Neural cell (in vitro differentiated cells): ENCODE data around the gene CCND3. TPM values are rescaled to one million over a fixed set of nuclear protein-coding genes. Genes with fewer than 3 reads are reported as not detected.

ENCODE experiments used
- H2AFZ ChIP-seq: fragments of 200-600, 300-800 bp; sonication (generic), shearing (Covaris generic); 2 replicates; pipeline ENCODE4 v1.6.0; 2014; ENCODE audit warnings: low read depth, mild to moderate bottlenecking, antibody characterized with exemption, low read length, moderate library complexity
- H3F3A ChIP-seq: fragments of 200-600 bp; shearing (Covaris generic); 2 replicates; pipeline ENCODE4 v1.6.1; 2016; ENCODE audit warnings: mild to moderate bottlenecking, moderate library complexity, mixed read lengths, antibody characterized with exemption, low read length; ENCODE audit not compliant: insufficient read depth, poor library complexity, severe bottlenecking
- H3K27ac ChIP-seq: fragments of 200-600, 300-800 bp; sonication (generic), shearing (Covaris generic); 2 replicates; pipeline ENCODE4 v1.5.1; 2014; ENCODE audit warnings: mild to moderate bottlenecking, low read length, moderate library complexity
- H3K27me3 ChIP-seq: fragments of 300-800, 200-600 bp; sonication (generic), shearing (Covaris generic); 2 replicates; pipeline ENCODE4 v1.6.0; 2014; ENCODE audit warnings: mild to moderate bottlenecking, low read depth, low read length, moderate library complexity; ENCODE audit not compliant: insufficient read depth
- H3K36me3 ChIP-seq: fragments of 300-800, 200-600 bp; sonication (generic), shearing (Covaris generic); 2 replicates; pipeline ENCODE4 v1.5.1; 2014; ENCODE audit warnings: mild to moderate bottlenecking, antibody characterized with exemption, low read length, moderate library complexity; ENCODE audit not compliant: insufficient read depth
- H3K4me2 ChIP-seq: fragments of 300-800, 200-600 bp; sonication (generic), shearing (Covaris generic); 2 replicates; pipeline ENCODE4 v1.6.0; 2014; ENCODE audit warnings: mild to moderate bottlenecking, low read length
- H3K4me3 ChIP-seq: fragments of 300-800, 200-600 bp; sonication (generic), shearing (Covaris generic); 2 replicates; pipeline ENCODE4 v1.5.1; 2014; ENCODE audit warnings: mild to moderate bottlenecking, low read length, moderate library complexity
- H3K79me2 ChIP-seq: fragments of 200-600 bp; shearing (Covaris generic); replicated peaks from 2 replicates; pipeline ENCODE4 v1.6.0; 2014; ENCODE audit warnings: mild to moderate bottlenecking, low read length, moderate library complexity; ENCODE audit not compliant: insufficient read depth
- H3K9ac ChIP-seq: fragments of 300-800, 200-600 bp; sonication (generic), shearing (Covaris generic); 2 replicates; pipeline ENCODE4 v1.6.1; 2016; ENCODE audit warnings: mild to moderate bottlenecking, low read length, mixed read lengths
- H3K9me2 ChIP-seq: fragments of 200-600 bp; shearing (Covaris generic); 2 replicates; pipeline ENCODE4 v1.6.1; 2016; ENCODE audit warnings: mild to moderate bottlenecking, low read length, mixed read lengths; ENCODE audit not compliant: insufficient read depth
- H3K9me3 ChIP-seq: fragments of 200-600, 300-800 bp; sonication (generic), shearing (Covaris generic); 2 replicates; pipeline ENCODE4 v1.6.1; 2016; ENCODE audit warnings: mild to moderate bottlenecking, mixed run types, low read length, moderate library complexity, mixed read lengths
- H4K20me1 ChIP-seq: fragments of 200-600 bp; shearing (Covaris generic); 2 replicates; pipeline ENCODE4 v1.6.1; 2016; ENCODE audit warnings: mild to moderate bottlenecking, mixed run types; ENCODE audit not compliant: insufficient read depth
- CTCF ChIP-seq: fragments of 450-650 bp; IDR thresholded peaks from 2 replicates; pipeline ENCODE4 v1.5.1; 2014; ENCODE audit warnings: antibody characterized with exemption, mild to moderate bottlenecking, moderate library complexity; ENCODE audit not compliant: poor library complexity, severe bottlenecking
- EP300 ChIP-seq: fragments of 450-650 bp; conservative IDR thresholded peaks from 2 replicates; pipeline ENCODE4 v1.6.1; 2014; ENCODE audit warnings: antibody characterized with exemption, mild to moderate bottlenecking, moderate library complexity; ENCODE audit not compliant: poor library complexity, severe bottlenecking
- EZH2 ChIP-seq: fragments of 200-600, 300-800 bp; shearing (Covaris generic), sonication (generic); IDR thresholded peaks from 2 replicates; pipeline ENCODE4 v1.6.1; 2014; ENCODE audit warnings: antibody characterized with exemption, low read length, borderline replicate concordance, mild to moderate bottlenecking; ENCODE audit not compliant: insufficient read depth, poor library complexity, severe bottlenecking
- MXI1 ChIP-seq: fragments of 450-650 bp; conservative IDR thresholded peaks from 2 replicates; pipeline ENCODE4 v1.6.1; 2014; ENCODE audit warnings: antibody characterized with exemption, mild to moderate bottlenecking; ENCODE audit not compliant: poor library complexity, severe bottlenecking
- POLR2AphosphoS5 ChIP-seq: IDR thresholded peaks from 2 replicates; pipeline ENCODE4 v1.6.1; 2012
- RAD21 ChIP-seq: fragments of 450-650 bp; conservative IDR thresholded peaks from 2 replicates; pipeline ENCODE4 v1.6.1; 2014; ENCODE audit warnings: antibody characterized with exemption, mild to moderate bottlenecking, moderate library complexity
- REST ChIP-seq: IDR thresholded peaks from 2 replicates; pipeline ENCODE4 v1.6.1; 2012; ENCODE audit warnings: borderline replicate concordance
- SMC3 ChIP-seq: fragments of 450-650 bp; conservative IDR thresholded peaks from 2 replicates; pipeline ENCODE4 v1.6.1; 2014; ENCODE audit warnings: antibody characterized with exemption, mild to moderate bottlenecking, moderate library complexity; ENCODE audit not compliant: poor library complexity
- TAF1 ChIP-seq: IDR thresholded peaks from 2 replicates; pipeline ENCODE4 v1.6.1; 2012; ENCODE audit warnings: low read depth
- polyA plus RNA-seq: library from polyadenylated mRNA; depleted of rRNA; stranded (reverse); fragments of >200 nt; gene quantifications from 2 replicates; pipeline ENCODE4 v1.2.3, GENCODE V29; 2014

Gene CCND3
- polyA plus RNA-seq, 1 donor from 2014 or later: 15.7 TPM

GRCh38 chr6:41909727-41910126, 31.9 kb downstream of the CCND3 start:
- peaks cover 3% of the 10 kb centered on the region for H3K36me3 ChIP-seq
- H3K4me2 ChIP-seq: no peak overlapping the region
- H3K9ac ChIP-seq: no peak overlapping the region
- H3K4me3 ChIP-seq: no peak overlapping the region
- H3F3A ChIP-seq: no peaks in the 10 kb centered on the region
- H3K9me3 ChIP-seq: no peaks in the 10 kb centered on the region
- H3K27me3 ChIP-seq: no peaks in the 10 kb centered on the region
- H3K79me2 ChIP-seq: peaks cover 3% of the 10 kb centered on the region
- H4K20me1 ChIP-seq: no peaks in the 10 kb centered on the region
- no peak overlapping the region for H3K27ac ChIP-seq
- no peak overlapping the region for H2AFZ ChIP-seq
- TF ChIP-seq EP300: no peak
- TF ChIP-seq POLR2AphosphoS5: no peak
- TF ChIP-seq RAD21: no peak
- TF ChIP-seq EZH2: no peak
- TF ChIP-seq SMC3: no peak
- TF ChIP-seq REST: no peak
- TF ChIP-seq CTCF: no peak
- TF ChIP-seq MXI1: no peak
- TF ChIP-seq TAF1: no peak
- H3K9me2 ChIP-seq: no peaks in the 10 kb centered on the region

GRCh38 chr6:41901882-41902519, 39.6 kb downstream of the CCND3 start:
- Histone ChIP-seq H3K9me2 (no peaks in the 10 kb centered on the region), H3K9ac (no peak overlapping the region), H2AFZ (no peak overlapping the region), H3K4me2 (no peak overlapping the region), H3K27ac (no peak overlapping the region), H3K36me3 (peaks cover 3% of the 10 kb centered on the region), H3K9me3 (no peaks in the 10 kb centered on the region), H3F3A (no peaks in the 10 kb centered on the region), H3K4me3 (no peak overlapping the region), H3K27me3 (no peaks in the 10 kb centered on the region), H3K79me2 (no peaks in the 10 kb centered on the region), H4K20me1 (no peaks in the 10 kb centered on the region)
- TF ChIP-seq CTCF (no peak), EP300 (no peak), RAD21 (no peak), TAF1 (no peak), SMC3 (no peak), REST (no peak)
